NCI-H1417 treated with DMSO at 0.1 percent for 48 hours (cell line): ENCODE data around the gene TNFRSF8.

ENCODE experiments used
- DNase-seq: peaks from one replicate; lab custom pipeline; 2025; lab: John Stamatoyannopoulos, UW

The TNFRSF8 gene

GRCh38 chr1:12159816-12160215 lies 96.7 kb downstream of the TNFRSF8 start:
- no peak for DNase-seq

GRCh38 chr1:12161324-12161661 lies 98.2 kb downstream of the TNFRSF8 start:
- no peak for DNase-seq

DNA sequence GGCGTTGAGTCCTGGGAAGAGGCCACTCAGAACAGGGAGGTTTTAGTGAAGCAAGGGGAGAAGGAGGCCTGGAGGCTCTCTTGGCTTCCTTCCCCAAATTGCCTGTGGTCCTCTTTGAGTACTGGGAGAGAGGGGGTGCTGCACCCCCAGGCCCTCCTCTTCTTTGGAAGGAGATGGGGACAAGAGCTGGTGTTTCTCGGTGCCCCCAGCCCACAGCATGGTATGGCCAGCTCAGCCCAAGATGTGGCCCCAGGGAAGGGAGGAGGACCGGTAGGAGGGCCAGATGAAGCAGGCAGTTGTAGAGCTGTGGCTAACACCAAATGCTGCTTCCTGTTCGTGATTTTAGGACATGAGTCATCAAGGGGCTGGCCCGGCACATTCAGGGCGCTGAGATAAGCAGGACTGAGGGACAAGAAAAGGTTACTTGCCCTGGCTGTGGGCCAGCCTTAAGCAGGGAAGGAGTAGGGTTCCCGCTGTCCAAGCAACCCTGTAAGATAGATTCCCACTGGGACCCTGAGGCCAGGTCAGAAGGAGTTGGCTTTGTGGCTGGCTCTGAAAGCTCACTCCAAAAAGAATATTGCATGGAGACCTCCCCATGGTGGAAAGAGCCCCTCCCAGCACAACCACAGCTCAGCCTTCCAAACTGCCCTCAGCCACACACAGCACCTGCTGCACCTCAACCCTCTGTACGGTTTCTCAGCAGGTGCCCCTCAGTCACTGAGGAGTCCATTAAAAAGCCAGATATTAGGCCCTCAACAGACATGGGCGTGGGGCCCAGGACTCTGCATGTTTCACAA lies 98.8 kb downstream of the TNFRSF8 start:
- no peak for DNase-seq

- DNase-seq = no peak
Measured at GRCh38 chr1:12162459-12163137, 99.5 kb downstream of the TNFRSF8 start.

GRCh38 chr1:12163210-12163609 lies 100.1 kb downstream of the TNFRSF8 start:
- no peak for DNase-seq

- no peak for DNase-seq
Measured at GRCh38 chr1:12164210-12164609, 101.1 kb downstream of the TNFRSF8 start.

GRCh38 chr1:12165342-12165741 lies 102.2 kb downstream of the TNFRSF8 start:
- DNase-seq = no peak

DNA sequence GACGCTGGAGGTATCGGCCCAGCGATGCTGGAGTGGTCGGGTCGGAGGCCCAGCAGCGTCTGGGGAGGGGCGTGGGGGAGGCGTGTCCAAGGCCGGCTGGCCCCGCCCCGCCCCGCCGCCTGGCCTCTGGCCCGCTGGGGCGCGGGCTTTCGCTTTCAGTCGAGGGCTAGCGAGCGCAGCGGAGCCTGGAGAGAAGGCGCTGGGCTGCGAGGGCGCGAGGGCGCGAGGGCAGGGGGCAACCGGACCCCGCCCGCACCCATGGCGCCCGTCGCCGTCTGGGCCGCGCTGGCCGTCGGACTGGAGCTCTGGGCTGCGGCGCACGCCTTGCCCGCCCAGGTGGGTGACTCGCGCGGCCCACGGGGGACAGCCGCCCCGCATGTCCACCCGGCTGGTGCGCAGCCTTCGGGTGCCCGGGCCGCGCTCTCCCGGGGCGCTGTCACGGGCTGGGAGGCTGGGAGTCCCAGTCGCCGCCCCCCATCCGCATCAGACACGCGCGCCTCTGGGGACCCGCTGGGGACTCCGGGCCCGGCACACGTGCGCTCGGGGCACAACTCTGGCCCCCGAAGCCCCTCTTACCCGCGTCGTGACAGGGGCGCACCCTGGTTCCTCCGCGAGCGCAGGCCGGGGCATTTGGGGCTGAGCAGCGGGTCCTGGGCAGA lies 103.9 kb downstream of the TNFRSF8 start, which contains the start of gene TNFRSF1B:
Gene TNFRSF1B (plus strand): TSS at position 158 of the 659 bp plus-strand sequence. CDS start 101 bp downstream, at position 259.
- no peak for DNase-seq

DNA sequence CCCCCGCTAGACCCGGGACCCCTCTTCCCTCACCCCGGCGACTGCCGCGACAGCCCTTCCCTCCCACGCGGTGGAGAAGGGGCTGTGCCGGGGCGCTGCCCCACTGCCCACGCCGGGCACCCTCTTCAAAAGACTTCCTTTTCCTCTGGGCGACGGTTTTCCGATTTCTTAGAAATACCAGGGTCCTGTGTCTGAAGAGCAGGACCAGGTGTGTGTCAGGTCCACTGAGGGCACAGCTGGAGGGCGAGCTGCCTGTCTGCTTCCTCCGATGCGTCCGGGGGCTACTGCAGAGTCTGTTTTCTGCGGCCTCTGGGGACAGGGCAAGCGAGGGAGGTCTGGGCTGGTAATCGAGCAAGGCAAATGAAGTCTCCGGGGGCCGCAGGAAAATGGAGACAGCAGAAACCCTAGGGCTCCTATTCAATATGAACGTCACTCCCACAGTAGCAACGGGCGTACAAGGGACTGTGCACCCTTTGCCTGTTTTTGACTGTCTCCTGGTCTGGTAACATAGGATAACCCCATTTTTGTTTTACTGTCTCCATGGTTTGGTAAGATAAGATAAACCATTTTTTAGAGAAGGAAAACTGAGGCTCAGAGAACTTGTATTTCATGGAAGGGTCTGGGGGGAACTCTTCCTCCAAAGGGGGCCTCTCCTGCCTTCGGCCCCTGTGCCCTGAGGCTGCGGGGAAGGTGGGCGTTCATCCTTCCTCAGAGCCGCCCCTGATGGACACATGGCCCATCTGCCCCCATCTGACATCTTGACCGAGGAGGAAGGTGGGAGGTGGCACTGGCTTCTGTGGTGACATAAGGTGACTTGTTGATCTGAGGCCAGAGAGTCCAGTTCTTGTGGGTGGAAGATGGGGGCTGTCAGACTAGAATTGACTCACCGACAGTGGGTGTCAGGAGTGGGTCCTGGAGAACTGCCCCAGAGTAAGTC lies 104.7 kb downstream of the TNFRSF8 start:
- no peak for DNase-seq

- DNase-seq = no peak
Measured at GRCh38 chr1:12168451-12169160, 105.5 kb downstream of the TNFRSF8 start.

GRCh38 chr1:12169442-12170135 lies 106.5 kb downstream of the TNFRSF8 start:
- DNase-seq = no peak

GRCh38 chr1:12170263-12170671 lies 107.2 kb downstream of the TNFRSF8 start:
- DNase-seq = no peak

DNA sequence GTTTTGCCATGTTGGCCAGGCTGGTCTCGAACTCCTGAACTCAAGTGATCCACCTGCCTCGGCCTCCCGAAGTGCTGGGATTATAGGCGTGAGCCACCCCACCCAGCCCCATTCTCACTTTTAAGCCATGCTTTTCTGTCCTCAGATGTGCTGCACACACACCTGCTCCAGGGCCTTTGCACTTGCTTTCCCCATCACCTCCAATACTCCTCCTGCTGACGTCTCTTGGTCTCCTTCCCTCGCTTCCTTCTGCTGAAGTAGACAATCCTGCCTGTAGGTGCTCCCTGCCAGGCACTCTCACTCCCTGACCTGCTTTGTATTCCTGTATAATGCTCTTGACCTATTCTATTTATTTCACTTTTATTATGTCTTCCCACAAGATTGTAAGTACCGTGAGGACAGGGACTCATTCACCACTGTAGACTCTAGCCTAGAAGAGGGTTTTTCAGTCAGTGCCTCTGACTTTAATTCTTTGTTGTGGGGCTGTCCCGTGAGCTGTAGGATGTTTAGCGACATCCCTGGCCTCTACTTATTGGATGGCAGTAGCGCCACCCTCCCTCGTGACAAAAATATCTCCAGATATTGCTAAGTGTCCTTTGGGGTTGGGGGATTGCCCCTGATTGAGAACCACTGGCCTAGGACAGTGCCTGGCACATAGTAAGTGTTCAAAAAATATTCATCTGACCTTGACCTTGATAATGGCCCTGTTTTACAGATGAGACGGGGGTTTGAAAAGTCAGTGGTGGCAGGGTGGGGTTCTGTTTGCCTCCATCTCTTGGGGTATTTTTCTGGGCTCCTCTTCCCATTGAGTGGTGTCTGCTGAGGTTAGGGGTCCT lies 108.3 kb downstream of the TNFRSF8 start:
- DNase-seq = no peak

DNA sequence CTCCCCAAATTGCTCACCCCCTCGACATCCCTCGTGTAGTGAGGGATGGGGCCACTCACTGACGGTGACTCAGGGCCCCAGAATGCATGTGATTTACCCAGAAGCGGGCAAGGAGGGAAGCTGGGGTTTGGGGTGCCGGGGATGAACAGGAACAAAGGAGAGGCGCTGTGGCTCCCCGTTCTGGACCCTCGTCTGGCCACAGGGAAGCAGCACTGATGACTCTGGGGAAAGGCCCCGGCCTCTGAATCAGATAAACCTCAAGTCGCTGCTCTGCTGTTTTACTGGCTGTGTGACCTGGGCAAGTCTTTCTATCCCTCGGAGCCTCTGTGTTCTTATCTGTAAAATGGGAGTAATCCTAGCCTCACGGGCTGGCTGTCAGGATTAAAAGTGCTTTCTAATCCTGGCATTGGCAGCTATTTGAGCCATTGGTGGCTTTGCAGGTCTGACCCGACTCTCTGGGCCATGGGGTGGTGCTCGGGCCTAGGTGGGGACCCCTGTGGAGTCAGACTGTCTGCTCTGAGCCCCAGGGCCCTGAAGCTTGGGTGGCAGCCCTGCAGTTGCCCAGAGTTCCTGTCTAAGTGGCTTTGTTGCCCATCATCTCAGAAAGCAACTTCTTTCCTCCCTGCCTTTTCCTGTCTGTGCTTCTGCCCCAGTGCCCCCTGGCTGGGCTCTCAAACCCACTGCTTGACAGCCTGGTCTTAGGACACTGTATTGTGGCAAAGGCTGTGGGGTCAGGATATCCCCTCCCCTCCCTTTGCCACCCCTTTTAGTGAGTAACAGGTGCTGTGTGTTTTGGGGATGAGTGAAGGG lies 109.1 kb downstream of the TNFRSF8 start:
- no peak for DNase-seq

DNA sequence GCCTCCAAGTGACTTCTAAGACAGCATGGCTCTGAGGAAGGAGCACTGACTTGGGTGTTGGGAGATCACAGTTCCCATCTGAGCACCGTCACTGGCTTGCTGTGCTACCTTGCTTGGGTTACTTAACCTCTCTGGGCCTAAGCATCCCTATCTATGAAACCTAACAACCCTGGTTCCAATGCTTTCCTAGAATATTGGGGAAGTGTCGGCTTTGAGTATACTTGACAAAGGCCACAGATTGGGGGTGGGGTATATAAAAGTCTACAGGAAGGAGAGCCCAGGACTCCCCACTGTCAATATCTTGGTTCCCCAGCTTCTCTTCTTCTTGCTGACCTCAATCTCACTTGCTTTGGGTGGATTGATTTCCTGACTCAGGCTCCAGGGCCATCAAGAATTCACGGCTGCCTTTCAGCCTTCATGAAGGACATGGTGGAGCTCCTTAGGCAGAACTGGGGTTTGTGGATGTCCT lies 110.0 kb downstream of the TNFRSF8 start:
- no peak for DNase-seq

GRCh38 chr1:12173631-12174121 lies 110.6 kb downstream of the TNFRSF8 start:
- DNase-seq = no peak

DNA sequence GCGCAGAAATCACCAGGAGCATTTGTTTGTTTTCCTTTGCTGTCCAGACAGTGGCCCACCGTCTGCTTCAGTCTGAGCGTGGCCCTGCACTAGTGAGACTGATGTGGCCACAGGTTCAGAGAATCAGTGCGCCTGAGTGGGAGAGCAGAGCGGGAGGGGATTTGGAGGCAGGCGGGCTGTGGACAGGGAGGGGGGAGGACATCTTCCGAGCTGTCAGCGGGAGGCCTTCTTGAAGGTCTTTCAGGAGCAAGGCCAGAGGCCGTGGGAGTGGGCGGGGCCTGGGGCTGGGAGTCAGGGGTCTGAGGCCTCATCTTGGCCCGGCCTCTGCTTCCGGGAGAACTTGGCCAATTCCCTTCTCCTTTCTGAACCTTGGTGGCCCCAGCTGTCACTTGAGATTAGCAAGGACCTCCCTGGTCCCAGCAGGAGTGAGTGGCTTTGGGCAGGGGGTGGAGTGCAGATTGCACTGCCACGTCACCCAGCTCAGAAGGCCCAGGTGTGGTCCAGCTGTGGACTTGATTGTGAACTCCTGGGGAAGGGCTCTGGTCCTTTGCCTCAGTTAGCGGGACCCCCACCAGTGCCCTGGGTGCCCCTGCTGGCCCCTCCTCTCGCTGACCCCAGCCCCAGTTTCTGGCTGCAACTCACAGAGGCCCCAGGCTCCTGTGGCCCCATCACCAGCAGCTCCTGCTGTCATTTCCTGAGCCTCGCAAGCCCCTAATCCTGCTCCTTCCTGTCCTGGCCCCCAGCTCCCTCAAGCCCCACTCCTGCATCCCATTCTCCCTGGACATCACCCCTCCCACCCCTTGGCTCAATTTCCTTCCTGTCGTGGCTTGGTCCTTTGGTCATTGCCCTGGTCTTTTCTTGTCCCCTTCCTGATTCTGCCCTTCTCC lies 112.1 kb downstream of the TNFRSF8 start:
- no peak for DNase-seq
